SIG-M5 (cell line): Measurements from ENCODE around the gene TLK1.

Experiments
- DNase-seq: peaks from one replicate; lab custom pipeline; 2025; lab: John Stamatoyannopoulos, UW

Gene TLK1

GRCh38 chr2:170965446-170966225, 195.1 kb downstream of the TLK1 start:
- DNase-seq: no peak

- no peak for DNase-seq
These were observed 197.3 kb downstream of the TLK1 start for GRCh38 chr2:170963386-170963785.

DNA sequence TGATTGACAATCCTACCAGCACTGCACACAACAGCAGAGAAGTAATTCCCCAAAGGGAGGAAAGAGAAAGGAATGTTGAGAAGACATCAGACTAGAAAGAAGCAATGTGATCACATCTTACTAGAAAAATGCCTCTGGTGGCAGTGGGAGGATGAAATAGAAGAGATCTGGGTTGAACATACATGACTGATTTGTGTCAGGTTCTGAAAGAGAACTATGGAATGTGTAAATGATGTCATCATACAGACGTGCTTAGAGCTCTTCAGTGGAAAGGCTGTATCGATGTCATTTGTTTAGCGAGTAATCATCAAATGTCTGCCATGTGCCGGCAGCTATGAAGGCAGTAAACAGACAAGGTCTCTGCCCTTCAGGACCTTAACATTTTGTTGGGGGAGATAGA, 206.8 kb downstream of the TLK1 start:
- DNase-seq: no peak

DNA sequence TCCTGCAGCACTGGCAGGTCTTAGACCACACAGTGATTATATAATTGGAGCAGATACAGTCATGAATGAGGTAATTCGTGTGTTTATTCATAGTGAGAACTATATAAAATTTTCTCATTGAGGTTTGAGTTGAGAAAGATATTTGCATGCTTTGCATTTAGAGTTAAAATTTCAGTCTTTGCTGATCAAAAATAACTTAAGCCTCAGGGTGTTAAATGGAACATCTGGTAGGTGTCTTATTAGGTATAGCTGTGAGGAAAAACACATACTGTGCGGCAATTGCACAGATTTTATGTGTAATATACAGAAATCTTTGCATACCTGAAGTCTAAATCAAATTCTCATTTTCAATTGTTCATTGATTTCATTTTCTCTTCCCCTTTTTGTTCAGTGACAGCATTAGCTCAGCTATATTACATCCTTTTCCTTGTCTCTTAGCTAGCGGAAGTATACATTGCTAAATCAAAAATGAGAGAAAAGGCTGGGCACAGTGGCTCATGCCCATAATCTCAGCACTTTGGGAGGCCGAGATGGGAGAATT, 210.4 kb downstream of the TLK1 start:
- DNase-seq: no peak

DNA sequence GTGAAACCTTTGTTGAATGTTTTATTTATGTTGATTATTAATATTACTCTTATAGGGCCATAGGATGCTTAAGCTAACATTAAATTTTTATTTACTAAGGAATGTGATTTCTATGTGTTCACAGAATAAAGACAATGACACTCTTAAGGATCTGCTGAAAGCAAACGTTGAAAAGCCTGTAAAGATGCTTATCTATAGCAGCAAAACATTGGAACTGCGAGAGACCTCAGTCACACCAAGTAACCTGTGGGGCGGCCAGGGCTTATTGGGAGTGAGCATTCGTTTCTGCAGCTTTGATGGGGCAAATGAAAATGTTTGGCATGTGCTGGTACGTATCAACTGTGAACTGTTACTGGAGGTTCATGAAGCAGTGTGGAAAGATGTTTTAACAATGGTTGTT, 211.3 kb downstream of the TLK1 start:
- DNase-seq: no peak

GRCh38 chr2:170944545-170944944, 216.1 kb downstream of the TLK1 start:
- DNase-seq: no peak

GRCh38 chr2:170943596-170943995, 217.1 kb downstream of the TLK1 start:
- DNase-seq: no peak

DNA sequence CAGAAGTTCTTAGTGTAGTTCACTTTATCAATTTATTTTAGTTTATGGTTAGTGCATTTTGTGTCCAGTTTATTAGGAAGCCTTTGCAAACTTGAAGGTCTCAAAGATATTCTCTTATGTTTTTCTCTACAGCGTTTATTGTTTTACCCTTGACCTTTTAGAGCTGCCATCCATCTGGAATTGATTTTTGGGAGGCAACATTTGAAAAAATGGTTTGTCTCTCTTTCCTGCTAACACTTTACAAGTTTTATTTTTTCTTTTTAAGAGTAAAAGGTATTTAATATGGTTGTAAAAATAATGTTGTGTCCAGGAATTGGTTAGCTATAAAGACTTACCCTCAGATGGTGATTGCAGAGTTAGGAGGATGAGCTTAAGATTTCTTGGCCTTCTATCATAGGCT, 217.7 kb downstream of the TLK1 start:
- no peak for DNase-seq

- no peak for DNase-seq
These were observed 218.1 kb downstream of the TLK1 start for GRCh38 chr2:170942615-170943014.
